Kidney tubule cell (primary cell): ENCODE results near the gene SMYD3.
"Not testable (repeated sequence)": the region's sequence is repeated elsewhere in the genome, so short reads cannot be mapped to it uniquely, and the experiment has no call there.

Experiments used
- DNase-seq: peaks from one replicate; pipeline ENCODE4 v3.0.0-alpha.2; 2018; ENCODE audit warnings: low spot score

The SMYD3 gene

GRCh38 chr1:245715291-245715701, 791.8 kb downstream of the SMYD3 start:
- peak; percentile 93 for DNase-seq

GRCh38 chr1:245714027-245714426, 793.1 kb downstream of the SMYD3 start:
- DNase-seq: not testable (repeated sequence)

GRCh38 chr1:245710961-245711903, 795.8 kb downstream of the SMYD3 start:
- DNase-seq: no peak

- DNase-seq: peak; percentile 22
Measured at GRCh38 chr1:245707941-245708340, 799.1 kb downstream of the SMYD3 start.

- DNase-seq: peak; percentile 42
Measured at GRCh38 chr1:245704765-245705164, 802.3 kb downstream of the SMYD3 start.

GRCh38 chr1:245704341-245704740, 802.7 kb downstream of the SMYD3 start:
- no peak for DNase-seq

GRCh38 chr1:245702346-245702745, 804.7 kb downstream of the SMYD3 start:
- no peak for DNase-seq

GRCh38 chr1:245701631-245702030, 805.4 kb downstream of the SMYD3 start:
- DNase-seq: no peak

GRCh38 chr1:245700631-245701030, 806.4 kb downstream of the SMYD3 start:
- DNase-seq: no peak
